MV-4-11 (cell line): ENCODE data around the gene EIF1.
"Not testable (repeated sequence)": the region's sequence is repeated elsewhere in the genome, so short reads cannot be mapped to it uniquely, and the experiment has no call there.

Experiments
- DNase-seq: peaks from one replicate; lab custom pipeline; 2025; lab: John Stamatoyannopoulos, UW

The EIF1 gene

DNA sequence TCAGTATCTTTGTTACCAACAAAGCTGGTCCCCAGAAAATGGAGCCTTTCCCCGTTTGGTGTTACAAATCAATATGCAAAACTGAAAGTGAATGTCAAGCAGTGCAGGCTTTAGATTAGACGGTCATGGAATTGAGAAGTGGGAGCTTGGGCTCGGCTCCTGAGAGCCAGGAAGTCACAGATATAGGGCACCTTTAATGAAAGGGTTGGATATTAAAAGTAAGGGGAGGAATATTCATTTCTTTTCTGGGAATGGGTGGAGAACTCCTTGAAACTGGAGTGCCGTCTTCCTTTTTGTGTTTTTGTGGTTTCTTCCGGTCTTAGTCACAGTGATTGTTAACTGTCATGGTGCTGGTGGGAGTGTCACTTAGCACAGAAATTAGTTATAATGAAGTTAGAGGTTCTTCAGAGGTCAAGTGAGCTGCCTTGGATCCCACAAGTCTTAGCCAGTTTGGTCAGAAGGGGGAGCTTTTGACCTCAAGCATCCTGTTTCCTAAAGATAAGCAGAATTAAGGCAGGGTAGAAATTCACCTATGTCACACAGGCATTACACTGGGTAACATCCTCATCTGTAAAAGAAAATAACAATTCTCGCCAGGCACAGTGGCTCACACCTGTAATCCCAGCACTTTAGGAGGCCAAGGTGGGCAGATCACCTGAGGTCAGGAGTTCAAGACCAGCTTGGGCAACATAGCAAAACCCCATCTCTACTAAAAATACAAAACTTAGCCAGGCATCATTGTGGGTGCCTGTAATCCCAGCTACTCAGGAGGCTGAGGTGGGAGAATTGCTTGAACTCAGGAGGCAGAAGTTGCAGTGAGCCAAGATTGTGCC lies 9.6 kb upstream of the EIF1 start:
- DNase-seq, result peak; percentile 97

DNA sequence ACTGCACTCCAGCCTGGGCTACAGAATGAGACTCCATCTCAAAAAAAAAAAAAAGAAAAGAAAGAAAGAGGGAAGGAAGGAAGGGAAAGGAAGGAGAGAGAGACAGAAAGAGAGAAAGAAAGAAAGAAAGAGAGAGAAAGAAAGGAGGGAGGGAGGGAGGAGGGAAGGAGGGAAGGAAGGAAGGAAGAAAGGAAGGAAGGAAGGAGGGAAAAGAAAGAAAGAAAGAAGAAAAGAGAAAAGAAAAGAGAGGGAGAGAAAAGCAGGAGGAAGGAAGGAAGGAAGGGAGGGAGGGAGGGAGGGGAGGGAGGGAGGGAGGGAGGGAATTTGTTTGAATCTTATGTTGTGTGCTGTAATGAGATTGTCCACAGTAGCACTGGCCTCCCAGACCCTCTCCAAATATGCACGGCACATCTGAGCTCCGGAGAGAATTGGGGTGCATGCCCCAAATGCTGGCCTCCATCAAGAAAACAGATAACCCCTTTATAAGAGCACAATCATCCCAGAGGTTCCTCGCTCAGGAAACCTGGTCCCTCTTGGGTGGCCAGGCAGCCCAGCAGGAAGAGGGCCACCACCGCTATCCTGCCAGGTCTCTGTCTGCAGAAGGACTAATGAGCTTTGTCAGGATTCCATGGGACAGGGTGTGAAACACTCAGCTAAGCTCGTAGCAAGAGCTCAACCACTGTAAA lies 8.8 kb upstream of the EIF1 start:
- DNase-seq, result no peak

DNA sequence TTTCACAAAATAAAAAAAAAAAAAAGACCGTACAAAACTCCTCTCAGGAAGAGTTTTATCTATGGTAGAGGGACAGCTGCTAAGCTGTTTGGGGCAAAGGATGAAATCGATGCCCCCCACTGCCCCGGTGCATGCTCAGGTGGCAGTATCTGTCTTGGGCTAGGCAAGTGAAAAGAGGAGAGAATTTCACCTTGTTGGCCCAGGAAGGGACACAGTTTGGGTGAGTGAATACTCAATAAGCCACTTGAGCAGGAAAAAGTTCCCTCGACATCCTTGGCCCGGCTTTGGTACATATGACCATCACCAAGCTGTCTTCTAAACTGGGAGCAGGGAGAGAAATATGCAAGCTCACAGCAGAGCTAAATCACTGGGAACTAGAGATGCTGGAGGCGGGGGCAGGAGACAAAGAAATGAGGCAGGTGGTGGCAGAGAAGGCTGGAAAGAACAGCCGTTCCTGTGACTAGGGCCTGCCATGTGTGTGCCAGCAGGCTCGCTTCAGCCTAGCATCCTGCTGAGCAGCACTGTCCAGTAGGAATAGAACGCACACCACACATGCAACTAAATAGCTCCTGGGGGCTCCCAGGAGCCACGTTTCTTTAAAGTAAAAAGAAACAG lies 8.2 kb upstream of the EIF1 start:
- no peak for DNase-seq

DNA sequence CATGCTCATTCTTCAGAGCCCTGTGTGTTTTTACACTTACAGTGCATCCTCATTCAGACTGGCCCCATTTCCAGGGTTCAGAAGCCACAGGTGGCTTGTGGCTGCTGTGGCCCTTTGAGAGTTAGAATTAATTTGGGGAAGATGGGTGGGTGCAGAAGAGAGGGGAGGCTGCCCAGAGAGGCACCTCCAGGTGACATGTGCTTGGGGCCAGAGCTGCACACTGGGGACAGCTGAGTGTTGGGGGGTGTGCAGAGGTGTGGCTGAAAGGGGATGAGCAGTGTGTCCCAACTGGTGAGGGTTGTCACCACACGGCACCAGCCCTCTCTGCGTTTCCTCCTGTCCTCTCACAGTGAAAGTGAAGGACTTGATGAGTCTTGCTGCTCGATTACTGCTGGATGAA lies 6.9 kb upstream of the EIF1 start:
- no peak for DNase-seq

DNA sequence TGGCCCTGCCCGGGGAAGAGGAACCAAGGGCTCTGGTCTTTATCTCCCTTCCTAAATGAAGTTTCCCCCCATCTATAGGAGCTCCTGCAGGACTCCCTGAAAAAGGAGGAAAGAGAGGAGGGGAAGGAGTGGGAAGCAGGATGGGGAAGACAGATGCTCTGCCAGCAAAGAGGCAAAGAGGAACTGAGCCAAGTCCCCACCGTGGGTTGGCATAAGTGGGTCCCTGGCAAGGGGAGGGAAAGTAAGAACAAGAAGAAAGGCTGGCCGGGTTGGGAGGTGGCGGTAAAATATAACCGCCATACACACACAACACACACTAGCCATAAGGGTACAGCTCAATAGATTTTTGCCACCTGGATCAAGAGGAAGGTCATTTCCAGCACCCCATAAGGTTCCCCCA lies 6.1 kb upstream of the EIF1 start:
- peak; percentile 46 for DNase-seq

DNA sequence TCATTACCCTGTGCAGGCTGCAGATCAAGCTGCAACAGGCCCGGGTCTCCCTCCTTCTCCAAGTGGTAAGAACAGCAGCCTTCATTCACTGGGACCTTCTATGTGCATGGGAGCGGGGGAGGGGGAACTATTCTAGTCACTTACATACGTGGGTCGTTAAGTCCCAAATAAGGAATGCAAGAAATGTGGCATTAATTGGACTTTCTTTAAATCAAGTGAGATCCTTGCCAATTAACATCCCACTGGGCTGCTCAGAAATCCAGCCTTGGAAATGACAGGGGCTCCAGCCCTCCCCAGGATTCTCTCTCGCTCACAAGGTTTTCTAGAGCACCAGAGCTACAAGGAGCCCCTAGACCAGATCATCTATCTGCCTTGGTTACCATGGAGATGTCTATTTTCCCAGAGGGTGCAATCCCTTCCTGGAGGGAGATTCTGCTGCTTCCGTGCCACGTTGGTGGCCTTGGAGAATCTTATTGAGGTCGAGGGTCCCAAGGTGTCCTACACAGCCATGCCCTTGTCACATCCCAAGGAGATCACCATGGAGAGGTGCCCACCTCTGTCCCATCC lies 5.2 kb upstream of the EIF1 start:
- DNase-seq, result no peak

DNA sequence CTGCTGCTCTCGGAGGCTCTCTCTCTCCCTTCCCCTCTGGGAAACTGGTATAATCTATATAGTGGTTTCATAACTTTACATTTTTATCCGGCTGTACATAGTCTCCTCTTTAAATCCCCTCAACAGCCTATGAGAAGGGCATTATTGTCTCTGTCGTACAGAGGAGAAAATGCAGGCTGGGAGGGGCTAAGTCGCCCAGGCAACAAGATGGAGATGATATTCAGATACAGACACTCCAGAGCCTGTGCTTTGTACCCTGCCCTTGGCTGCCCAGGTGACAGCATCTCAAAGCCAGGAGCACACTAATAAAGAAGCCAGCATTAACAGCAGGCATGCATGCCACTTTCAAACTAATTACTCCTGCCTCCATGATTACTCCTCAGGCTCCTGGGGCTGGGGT lies 4.7 kb upstream of the EIF1 start:
- DNase-seq, result no peak

DNA sequence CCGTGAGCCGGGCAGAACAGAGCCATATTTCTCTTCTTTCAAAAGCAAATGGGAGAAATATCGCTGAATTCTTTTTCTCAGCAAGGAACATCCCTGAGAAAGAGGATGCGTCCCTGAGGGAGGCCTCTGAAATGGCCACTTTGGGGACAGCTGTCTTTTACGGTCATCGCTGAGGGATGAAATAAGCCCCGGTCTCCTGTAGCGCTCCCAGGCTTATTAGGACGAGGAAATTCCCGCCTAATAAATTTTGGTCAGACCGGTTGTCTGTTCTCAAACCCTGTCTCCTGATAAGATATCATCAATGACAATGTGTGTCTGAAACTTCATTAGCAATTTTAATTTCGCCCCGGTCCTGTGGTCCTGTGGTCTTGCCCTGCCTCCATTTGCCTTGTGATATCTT lies 2.9 kb upstream of the EIF1 start:
- DNase-seq, result not testable (repeated sequence)

DNA sequence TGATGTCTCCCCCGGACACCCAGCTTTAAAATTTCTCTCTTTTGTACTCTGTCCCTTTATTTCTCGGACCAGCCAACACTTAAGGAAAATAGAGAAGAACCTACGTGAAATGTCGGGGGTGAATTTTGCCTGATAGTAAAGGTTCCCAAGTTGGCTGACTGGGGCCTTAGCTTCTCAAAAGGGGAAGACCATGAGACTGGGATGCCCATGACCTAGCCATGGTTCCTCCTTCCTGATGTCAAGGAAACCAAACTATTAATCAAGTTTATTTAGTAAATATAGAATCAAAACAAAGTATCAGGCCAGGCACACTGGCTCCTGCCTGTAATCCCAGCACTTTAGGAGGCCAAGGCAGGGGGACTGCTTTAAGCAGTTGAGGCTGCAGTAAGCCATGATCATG lies 2.4 kb upstream of the EIF1 start:
- DNase-seq, result no peak

DNA sequence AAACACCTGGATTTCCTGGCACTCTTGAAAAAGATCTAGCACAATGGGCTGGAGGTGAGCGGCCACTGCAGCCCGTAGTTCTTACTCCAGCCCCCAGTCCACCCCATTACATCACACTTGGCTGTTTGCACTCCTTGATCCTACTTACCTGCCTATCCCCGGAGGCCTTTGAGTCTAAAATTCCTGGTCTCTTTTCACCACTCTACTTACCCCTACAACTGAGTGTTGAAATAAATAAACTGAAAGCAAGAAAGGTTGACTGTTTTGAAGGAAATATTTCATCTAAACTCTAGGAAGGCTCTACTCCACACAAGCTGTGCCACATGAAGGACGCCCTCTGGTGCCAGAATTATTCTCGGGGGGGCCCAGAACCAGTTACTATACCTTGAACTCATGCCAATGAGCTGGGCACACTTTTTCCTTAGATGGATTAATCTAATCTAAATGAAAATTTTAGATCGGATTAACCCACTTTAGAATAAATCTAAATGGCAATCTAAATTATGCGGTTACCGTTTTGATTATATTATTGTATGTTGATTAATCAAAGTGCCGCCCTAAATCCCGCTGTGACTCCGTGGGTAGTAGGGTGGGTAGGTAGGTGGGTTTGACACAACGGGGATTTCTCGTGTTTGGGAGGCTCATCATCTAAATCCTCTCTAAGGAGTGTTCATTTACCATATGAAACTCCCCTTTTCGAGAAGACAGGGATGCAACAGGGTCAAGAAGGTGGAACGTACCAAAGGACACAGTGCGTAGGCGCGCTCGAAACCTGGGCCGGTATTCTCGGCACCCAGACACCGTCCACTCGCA lies 651 bp upstream of the EIF1 start:
- DNase-seq, result peak; percentile 57

DNA sequence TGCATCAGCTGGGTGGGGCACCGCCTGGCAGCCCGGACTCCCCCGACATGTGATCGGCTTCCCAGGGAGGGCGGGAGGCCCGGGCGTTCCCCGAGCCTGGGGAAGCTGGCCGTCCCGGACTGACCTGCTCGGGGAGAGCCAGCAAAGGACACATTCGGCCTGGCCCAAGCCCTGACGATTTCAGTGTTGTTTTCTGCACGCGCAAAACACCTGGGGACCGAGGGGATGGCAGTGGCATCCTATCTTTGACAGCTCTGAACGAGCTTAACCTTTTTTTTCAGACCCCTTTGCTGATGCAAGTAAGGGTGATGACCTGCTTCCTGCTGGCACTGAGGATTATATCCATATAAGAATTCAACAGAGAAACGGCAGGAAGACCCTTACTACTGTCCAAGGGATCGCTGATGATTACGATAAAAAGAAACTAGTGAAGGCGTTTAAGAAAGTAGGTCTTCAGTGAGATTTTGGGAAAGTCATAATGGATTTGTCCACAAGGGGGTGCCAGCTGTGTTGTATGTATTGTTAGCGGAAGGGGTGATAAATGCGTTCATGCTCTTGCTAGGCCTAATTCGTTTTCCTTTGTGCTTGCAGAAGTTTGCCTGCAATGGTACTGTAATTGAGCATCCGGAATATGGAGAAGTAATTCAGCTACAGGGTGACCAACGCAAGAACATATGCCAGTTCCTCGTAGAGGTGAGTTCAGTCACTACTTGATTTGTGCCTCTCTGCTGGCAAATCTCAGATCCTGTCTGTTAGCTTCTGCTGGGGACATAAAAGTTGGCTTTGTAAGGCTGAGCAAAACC lies 1.0 kb downstream of the EIF1 start:
- DNase-seq, result peak; percentile 54

DNA sequence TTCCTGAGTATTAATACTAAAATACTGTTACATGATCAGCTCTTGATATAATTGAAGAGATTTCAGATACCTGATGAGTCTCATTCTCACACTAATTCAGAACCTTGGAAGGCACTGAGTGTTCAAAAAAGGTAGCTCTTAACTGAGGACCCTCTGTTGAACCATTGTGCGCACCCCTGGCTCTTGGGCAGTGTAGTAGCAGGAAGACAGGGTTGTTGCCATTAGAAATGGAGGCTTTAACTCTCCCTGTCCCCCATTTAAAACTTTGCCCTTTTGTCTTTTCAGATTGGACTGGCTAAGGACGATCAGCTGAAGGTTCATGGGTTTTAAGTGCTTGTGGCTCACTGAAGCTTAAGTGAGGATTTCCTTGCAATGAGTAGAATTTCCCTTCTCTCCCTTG lies 1.8 kb downstream of the EIF1 start:
- DNase-seq, result no peak

DNA sequence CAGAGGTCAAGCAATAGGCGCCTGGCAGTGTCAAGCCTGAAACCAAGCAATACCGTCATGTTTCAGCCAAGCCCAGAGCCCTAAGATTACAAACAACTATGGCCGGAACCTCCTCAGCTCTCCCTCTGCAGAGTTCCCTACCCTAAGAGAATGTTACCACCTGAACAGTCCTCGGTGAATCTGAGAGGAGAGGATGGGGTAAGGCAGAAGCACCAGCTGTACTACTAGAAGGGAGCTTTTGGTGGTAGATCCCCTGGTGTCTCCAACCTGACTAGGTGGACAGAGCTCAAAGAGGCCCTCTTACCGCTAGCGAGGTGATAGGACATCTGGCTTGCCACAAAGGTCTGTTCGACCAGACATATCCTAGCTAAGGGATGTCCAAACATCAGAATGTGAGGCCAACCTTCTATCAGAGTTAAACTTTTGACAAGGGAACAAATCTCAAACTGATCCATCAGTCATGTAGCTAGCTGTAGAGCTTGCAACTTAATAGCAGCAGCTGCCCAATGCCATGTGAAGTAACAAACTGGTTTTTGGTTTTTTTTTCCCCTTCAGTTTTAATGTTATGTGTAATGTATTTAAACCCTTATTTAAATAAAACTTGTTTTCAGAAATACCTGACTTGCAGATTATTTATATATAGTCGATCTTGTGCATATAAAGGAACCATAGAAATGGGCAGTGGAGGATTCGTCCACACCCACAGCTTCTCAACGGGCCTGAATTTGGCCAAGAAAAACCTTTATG lies 2.5 kb downstream of the EIF1 start:
- no peak for DNase-seq

DNA sequence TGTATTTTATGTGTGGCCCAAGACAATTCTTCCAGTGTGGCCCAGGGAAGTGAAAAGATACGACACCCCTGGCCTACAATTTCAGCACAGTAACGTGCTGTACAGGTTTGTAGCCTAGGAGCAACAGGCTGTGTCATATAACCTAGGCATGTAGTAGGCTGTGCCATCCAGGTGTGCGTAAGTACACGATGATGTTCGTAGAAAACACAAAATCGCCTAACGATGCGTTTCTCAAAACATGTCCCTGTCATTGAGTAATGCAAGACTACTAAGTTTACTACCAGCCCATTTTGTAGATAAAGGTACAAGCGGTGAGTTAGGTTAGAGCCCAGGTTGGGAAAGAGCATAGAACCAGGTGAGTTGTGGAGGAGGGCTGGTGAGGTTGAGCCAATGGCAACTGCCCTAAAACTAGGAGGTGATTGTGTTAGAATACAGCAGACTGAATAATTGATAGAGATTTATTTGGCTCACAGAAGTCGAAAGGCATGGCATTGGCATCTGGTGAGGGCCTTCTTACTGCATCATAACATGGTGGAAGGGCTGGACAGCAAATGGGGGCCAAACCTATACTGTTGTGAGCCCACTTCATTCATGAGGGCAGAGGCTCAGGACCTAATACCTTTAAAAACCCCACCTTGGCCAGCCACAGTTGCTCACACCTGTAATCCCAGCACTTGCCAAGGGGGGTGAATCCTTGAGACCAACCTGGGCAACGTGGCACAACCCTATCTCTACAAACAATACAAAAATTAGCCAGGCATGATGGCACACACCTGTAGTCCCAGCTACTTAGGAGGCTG lies 4.2 kb downstream of the EIF1 start:
- DNase-seq, result no peak

DNA sequence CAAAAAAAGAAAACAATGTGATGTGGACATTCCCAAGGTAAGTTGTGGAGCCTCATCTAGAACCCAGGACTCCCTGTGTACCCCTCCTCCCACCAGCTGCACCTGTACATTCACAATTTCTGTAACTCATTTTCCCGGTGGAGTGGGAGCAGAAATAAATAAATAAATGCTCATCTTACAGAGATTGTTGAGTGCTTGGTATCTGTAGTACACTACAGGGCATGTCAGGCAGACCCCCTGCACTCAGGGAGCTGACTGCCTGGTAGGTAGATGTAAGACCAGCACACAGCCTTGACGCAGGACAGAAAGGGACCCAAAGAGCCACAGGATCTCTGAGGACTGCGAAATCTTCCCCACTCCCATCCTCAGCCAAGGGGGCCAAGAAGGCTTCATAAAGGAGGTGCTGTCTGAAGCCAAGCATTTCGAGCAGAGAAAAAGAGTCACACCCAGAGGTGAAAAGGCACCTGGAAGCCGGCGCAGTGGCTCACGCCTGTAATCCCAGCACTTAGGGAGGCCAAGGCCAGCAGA lies 6.5 kb downstream of the EIF1 start:
- no peak for DNase-seq

DNA sequence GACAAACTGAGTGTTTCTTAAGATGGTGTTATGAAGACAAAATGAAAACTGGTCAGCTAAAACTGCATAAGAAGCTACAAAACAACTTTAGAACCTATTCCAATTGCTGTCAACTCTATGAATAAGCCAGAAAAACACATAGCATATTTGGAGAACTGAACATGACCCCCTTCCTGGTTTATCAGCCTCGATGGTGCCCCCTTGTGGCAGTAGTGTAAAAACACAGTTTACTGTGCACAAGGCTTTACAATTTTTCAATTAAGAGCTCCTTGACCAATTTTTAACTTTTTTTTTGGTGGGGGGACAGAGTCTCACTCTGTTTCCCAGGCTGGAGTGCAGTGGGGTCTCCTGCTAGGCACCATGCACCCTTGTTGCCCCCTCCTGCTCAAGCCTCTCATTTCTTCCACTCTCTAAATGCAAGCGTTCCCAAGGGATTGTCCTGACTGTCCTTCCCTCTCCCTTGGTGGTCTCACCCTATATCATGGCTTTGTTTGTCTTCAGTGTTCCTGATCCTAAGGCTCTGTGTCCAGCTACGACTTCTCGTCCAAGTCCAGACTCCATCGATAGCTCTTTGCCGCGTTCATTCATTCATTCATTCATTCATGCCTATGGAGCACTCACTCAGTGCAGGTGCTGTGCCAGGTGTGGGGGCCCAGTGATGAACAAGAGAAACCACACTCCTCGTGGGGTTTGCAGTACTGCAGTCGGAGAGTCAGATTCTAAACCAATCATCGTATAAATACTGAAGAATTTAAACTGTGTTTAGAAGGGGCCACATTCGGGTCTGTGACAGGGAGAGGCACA lies 7.5 kb downstream of the EIF1 start:
- DNase-seq, result peak; percentile 80

DNA sequence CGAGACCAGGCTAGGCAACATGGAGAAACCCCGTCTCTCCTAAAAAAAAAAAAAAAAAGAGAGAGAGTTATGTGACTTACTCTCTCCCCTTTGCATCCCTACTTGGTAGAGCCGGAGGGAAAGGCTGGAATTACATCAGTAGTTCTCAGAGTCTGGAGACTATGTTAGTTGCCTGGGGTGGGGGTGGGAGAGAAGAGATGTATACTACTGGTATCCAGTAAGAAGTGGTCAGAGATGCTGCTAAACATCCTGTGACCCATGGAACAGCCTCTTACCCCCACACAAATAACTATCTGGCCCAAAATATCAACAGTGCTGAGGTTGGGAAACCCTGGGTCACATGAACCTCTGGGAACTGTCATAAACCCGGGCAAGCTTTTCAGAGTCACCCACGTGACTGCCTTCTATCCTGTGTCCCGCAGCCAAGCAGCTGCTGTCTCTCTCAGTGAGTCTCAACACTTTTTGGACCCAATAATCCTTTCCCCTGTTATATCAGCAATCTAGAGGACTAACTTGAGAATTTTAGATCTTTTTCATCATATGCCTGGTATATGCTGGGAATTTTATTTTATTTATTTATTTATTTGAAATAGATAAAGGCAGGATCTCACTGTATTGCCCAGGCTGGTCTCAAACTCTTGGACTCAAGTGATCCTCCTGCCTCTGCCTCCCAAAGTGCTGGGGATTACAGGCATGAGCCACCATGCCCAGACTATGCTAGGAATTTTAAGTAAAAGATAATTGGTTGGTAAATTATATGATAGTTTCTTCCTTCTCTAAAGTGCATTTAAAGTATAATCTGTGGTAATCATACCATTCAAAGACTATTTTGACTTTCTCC lies 8.7 kb downstream of the EIF1 start:
- DNase-seq, result peak; percentile 80

DNA sequence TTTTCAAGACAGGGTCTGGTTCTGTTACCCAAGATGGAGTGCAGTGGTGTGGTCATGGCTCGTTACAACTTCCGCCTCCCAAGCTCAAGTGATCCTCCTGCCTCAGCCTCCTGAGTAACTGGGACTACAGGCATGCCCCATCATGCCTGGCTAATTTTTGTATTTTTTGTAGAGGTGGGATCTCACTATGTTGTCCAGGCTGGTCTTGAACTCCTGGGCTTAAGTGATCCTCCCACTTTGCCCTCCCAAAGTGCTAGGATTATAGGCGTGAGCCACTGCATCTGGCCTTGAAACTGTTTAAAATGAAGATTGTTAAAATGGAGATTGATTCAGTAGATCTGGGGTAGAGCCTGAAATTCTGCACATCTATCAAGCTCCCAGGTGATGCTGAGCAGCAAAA lies 12.2 kb downstream of the EIF1 start:
- not testable (repeated sequence) for DNase-seq
